ENCODE data around the gene ARSJ. TPM values are rescaled to one million over a fixed set of nuclear protein-coding genes. Genes with fewer than 3 reads are reported as not detected.

Gene ARSJ
- polyA plus RNA-seq, 2 donors: 1.4 to 1.7 TPM

DNA sequence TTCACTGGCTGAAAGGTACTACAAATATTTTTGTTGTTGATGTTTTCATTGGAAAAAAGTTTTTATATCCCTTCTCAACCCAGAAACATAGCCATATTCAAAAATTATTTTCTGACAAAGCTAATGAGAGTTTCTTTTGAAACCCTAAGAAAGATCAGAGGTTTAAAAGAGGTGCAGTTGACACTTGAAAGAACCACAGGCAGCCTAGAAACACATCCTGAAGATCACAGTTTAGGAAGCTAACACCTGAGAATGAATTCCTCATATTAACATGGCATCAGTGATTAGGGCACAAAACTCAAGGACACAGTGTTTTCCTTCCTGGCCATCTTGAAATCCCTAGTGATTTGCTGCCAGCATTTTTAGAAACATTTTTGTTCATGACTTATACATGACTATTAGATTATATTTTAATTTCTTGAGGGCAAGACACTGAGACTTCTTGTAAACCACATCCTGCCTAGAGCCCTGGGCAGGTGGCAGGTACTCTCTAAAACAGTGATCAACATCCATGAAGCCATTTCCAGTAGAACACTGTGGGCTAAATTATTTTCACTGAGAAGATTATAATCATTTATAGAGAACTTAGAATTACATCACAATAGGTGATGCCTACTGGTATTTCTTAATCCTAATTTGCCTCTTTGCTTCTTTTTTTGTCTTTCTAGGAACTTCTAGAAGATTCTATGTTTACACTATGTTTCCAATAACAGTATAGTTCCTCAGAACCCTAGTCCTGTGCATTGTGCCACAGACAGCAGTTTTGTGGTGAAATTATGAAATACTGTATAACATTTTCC is 80.0 kb downstream of the ARSJ start:
- Histone ChIP-seq H3K27me3 (ENCODE audit: control insufficient read depth in 1 of 2, insufficient read depth in 2 of 2, low read length in 2 of 2) (no peaks in the 10 kb centered on the region), H3K4me3 (ENCODE audit: low read depth in 1 of 2, low read length in 2 of 2) (no peak overlapping the region), H3K9me3 (ENCODE audit: control insufficient read depth in 2 of 2, insufficient read depth in 1 of 2, low read depth in 1 of 2, low read length in 1 of 2) (no peaks in the 10 kb centered on the region), H3K27ac (ENCODE audit: low read depth in 2 of 2, low read length in 1 of 2) (no peak overlapping the region), H3K4me1 (ENCODE audit: control insufficient read depth in 2 of 2, insufficient read depth in 2 of 2, low read length in 1 of 2) (no peaks in the 10 kb centered on the region), H3K36me3 (ENCODE audit: control insufficient read depth in 2 of 2, insufficient read depth in 2 of 2, low read length in 1 of 2) (peaks cover 0 to 11% of the 10 kb centered on the region in 2 donors)

DNA sequence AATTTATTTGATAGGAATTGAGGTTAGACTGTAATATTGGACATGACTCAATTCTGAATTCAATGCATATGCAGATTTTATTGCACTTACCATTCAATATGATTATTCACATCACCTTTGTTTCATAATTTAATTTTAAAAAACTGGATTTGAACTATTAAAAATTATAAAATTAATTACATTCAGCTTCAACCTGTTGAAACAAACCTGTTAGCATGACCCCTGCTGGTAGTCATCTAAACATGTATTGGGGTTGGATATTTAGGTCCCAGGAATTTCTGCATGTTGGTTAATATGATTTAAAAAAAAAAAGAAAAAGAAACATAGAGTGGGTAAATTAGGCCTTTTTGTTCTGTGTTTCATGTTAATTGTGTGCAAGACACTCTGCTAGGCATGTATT is 85.9 kb downstream of the ARSJ start:
- no peaks in the 10 kb centered on the region for H3K9me3 ChIP-seq (ENCODE audit: control insufficient read depth in 2 of 2, insufficient read depth in 1 of 2, low read depth in 1 of 2, low read length in 1 of 2)
- no peaks in the 10 kb centered on the region for H3K4me1 ChIP-seq (ENCODE audit: control insufficient read depth in 2 of 2, insufficient read depth in 2 of 2, low read length in 1 of 2)
- no peaks in the 10 kb centered on the region for H3K27me3 ChIP-seq (ENCODE audit: control insufficient read depth in 1 of 2, insufficient read depth in 2 of 2, low read length in 2 of 2)
- H3K27ac ChIP-seq (ENCODE audit: low read depth in 2 of 2, low read length in 1 of 2): no peak overlapping the region
- no peak overlapping the region for H3K4me3 ChIP-seq (ENCODE audit: low read depth in 1 of 2, low read length in 2 of 2)
- no peaks in the 10 kb centered on the region for H3K36me3 ChIP-seq (ENCODE audit: control insufficient read depth in 2 of 2, insufficient read depth in 2 of 2, low read length in 1 of 2)

DNA sequence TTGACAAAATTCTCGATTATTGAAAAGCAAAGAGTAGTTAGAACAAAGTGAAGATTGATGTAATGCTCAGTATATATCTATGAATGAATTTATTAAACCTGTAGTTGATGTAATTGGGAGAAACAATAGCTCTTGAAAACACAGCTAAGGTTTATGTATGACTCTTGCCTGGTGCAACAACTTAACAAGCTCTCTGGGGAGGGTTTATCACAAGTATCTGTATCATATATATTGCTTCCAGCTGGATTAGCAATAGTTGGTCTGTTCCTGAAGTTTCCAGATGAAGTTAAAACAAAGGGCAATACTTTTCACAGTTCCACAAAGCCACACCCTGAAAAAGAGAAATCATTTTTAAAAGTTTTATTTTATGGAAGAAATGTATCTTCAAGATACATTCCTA is 91.4 kb downstream of the ARSJ start:
- WGBS, 2 donors: 83 to 84% methylated on average over 1 of the region's 1 CpG
- Histone ChIP-seq H3K4me3 (ENCODE audit: low read depth in 1 of 2, low read length in 2 of 2) (no peak overlapping the region), H3K9me3 (ENCODE audit: control insufficient read depth in 2 of 2, insufficient read depth in 1 of 2, low read depth in 1 of 2, low read length in 1 of 2) (no peaks in the 10 kb centered on the region), H3K4me1 (ENCODE audit: control insufficient read depth in 2 of 2, insufficient read depth in 2 of 2, low read length in 1 of 2) (no peaks in the 10 kb centered on the region), H3K36me3 (ENCODE audit: control insufficient read depth in 2 of 2, insufficient read depth in 2 of 2, low read length in 1 of 2) (no peaks in the 10 kb centered on the region), H3K27me3 (ENCODE audit: control insufficient read depth in 1 of 2, insufficient read depth in 2 of 2, low read length in 2 of 2) (no peaks in the 10 kb centered on the region), H3K27ac (ENCODE audit: low read depth in 2 of 2, low read length in 1 of 2) (no peak overlapping the region)

DNA sequence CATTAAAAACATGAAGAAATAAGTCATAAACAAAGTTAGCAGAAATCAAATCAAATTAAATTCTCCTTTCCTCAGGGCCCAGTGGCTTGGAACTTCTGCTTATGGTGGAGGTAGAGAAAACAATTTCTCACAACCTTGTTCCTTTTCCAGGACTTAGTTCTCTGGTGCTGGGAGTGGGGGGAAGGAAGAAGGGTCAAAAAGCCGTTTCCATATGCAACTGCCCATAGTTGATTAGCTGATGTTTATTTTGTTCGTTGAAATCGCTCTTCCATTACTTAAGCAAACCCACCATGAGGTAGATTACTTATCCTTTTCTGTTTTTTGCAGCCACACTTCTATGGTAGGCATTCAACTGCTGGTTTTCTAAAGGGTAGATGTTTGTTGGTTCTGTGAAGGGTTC is 94.2 kb downstream of the ARSJ start:
- H3K27me3 ChIP-seq (ENCODE audit: control insufficient read depth in 1 of 2, insufficient read depth in 2 of 2, low read length in 2 of 2): no peaks in the 10 kb centered on the region
- no peaks in the 10 kb centered on the region for H3K9me3 ChIP-seq (ENCODE audit: control insufficient read depth in 2 of 2, insufficient read depth in 1 of 2, low read depth in 1 of 2, low read length in 1 of 2)
- H3K4me1 ChIP-seq (ENCODE audit: control insufficient read depth in 2 of 2, insufficient read depth in 2 of 2, low read length in 1 of 2): no peaks in the 10 kb centered on the region
- no peak overlapping the region for H3K4me3 ChIP-seq (ENCODE audit: low read depth in 1 of 2, low read length in 2 of 2)
- 83 to 84% methylated on average over 3 of the region's 3 CpGs for WGBS, 2 donors
- no peak overlapping the region for H3K27ac ChIP-seq (ENCODE audit: low read depth in 2 of 2, low read length in 1 of 2)
- no peaks in the 10 kb centered on the region for H3K36me3 ChIP-seq (ENCODE audit: control insufficient read depth in 2 of 2, insufficient read depth in 2 of 2, low read length in 1 of 2)

DNA sequence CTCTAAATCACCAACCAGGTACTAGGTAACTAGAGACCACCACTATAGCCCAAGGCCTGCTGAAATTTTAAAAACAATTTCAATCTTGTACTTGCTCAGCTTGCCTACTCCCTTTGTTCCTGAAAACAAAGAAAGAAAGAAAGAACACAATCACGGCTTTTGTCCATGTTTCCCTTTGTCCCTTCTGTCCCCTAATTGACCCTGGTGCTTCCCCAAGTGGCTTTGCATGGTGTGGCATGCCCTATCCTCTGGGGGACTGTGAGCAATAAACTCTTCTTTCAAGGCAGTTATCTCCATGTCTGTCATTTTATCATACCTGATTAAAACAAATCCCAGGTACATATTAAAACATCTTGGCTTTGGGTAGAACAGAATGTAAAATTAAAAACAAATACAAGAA is 94.8 kb downstream of the ARSJ start:
- 77 to 86% methylated on average over 1 of the region's 1 CpG for whole genome bisulfite sequencing, 2 donors
- Histone ChIP-seq H3K4me3 (ENCODE audit: low read depth in 1 of 2, low read length in 2 of 2) (no peak overlapping the region), H3K27ac (ENCODE audit: low read depth in 2 of 2, low read length in 1 of 2) (no peak overlapping the region), H3K27me3 (ENCODE audit: control insufficient read depth in 1 of 2, insufficient read depth in 2 of 2, low read length in 2 of 2) (no peaks in the 10 kb centered on the region), H3K9me3 (ENCODE audit: control insufficient read depth in 2 of 2, insufficient read depth in 1 of 2, low read depth in 1 of 2, low read length in 1 of 2) (no peaks in the 10 kb centered on the region), H3K36me3 (ENCODE audit: control insufficient read depth in 2 of 2, insufficient read depth in 2 of 2, low read length in 1 of 2) (no peaks in the 10 kb centered on the region), H3K4me1 (ENCODE audit: control insufficient read depth in 2 of 2, insufficient read depth in 2 of 2, low read length in 1 of 2) (no peaks in the 10 kb centered on the region)

DNA sequence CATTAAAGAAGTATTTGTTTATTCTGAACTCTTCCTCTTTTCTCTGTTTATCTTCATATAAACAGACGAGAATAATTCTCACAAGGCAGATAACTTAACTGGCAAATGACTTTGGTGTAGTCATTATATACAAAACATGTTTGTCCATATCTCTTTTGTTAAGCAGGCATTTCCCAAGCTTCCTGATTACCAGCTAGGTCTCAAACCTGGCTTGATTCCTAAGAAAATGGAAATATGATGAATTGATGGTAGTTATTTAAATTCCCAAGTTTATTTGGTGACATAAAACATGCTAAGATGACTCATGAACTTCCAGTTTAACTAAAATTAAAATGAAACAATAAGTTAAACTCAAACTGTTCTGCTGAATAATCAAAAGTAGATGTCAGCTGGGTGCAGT is 96.8 kb downstream of the ARSJ start:
- Histone ChIP-seq H3K36me3 (ENCODE audit: control insufficient read depth in 2 of 2, insufficient read depth in 2 of 2, low read length in 1 of 2) (no peaks in the 10 kb centered on the region), H3K9me3 (ENCODE audit: control insufficient read depth in 2 of 2, insufficient read depth in 1 of 2, low read depth in 1 of 2, low read length in 1 of 2) (no peaks in the 10 kb centered on the region), H3K27ac (ENCODE audit: low read depth in 2 of 2, low read length in 1 of 2) (no peak overlapping the region), H3K4me1 (ENCODE audit: control insufficient read depth in 2 of 2, insufficient read depth in 2 of 2, low read length in 1 of 2) (no peaks in the 10 kb centered on the region), H3K4me3 (ENCODE audit: low read depth in 1 of 2, low read length in 2 of 2) (no peak overlapping the region), H3K27me3 (ENCODE audit: control insufficient read depth in 1 of 2, insufficient read depth in 2 of 2, low read length in 2 of 2) (no peaks in the 10 kb centered on the region)
- WGBS, 2 donors: 44 to 53% methylated on average over 1 of the region's 1 CpG

DNA sequence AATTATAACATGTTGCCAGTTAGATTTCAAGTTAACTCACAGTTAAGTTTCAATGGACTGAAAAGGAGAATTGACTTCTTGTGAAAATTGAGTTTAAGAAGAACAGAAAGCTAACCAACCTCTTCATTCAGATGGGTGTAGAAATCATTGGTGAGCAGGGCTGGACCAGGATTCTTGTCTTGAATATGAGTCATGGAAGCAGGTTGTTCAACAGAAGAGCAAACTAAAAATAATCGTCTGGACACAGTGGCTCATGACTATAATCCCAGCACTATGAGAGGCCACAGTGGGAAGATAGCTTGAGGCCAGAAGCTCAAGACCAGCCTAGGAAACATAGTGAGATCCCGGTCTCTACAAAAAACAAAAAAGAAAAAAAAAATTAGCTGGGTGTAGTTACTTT is 98.2 kb downstream of the ARSJ start:
- 63 to 83% methylated on average over 2 of the region's 2 CpGs for WGBS, 2 donors
- no peaks in the 10 kb centered on the region for H3K36me3 ChIP-seq (ENCODE audit: control insufficient read depth in 2 of 2, insufficient read depth in 2 of 2, low read length in 1 of 2)
- no peaks in the 10 kb centered on the region for H3K9me3 ChIP-seq (ENCODE audit: control insufficient read depth in 2 of 2, insufficient read depth in 1 of 2, low read depth in 1 of 2, low read length in 1 of 2)
- no peak overlapping the region for H3K27ac ChIP-seq (ENCODE audit: low read depth in 2 of 2, low read length in 1 of 2)
- no peaks in the 10 kb centered on the region for H3K4me1 ChIP-seq (ENCODE audit: control insufficient read depth in 2 of 2, insufficient read depth in 2 of 2, low read length in 1 of 2)
- no peaks in the 10 kb centered on the region for H3K27me3 ChIP-seq (ENCODE audit: control insufficient read depth in 1 of 2, insufficient read depth in 2 of 2, low read length in 2 of 2)
- H3K4me3 ChIP-seq (ENCODE audit: low read depth in 1 of 2, low read length in 2 of 2): no peak overlapping the region

DNA sequence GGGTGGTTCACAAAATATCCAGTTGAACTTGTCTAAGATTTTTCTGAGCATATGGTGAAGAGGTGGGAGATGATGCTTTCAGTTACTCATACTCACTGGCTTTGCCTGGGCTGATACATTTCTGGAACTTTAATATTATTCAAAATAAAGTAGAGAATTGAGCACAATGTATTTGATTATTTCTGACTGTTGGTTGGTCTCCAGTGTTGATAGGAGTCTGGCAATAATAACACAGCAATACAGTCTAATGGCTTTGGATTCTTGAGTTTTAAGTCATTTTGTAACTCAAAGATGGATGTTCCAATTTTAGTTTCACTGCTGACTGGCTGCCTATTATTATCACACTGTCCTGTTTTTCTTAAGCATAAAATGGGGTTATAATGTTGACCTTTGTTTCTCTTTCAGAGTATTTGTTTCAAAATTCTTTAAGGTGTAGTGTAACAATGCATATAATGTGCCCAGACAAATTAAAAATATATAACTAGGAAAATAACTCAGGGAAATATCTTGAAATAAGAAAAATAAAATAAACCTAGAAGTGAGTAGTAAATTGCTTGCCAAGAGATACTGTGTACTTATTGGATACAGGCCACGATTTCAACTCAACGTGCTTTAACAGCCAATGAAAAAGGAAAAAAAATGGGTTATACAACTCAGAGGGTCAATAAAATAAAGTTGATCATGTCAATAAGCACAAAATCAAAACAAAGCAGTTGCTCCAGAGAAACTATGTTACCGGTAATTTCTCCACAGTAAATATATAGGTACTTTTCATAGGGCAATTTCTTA is 99.0 kb downstream of the ARSJ start:
- H3K27ac ChIP-seq (ENCODE audit: low read depth in 2 of 2, low read length in 1 of 2): no peak overlapping the region
- no peak overlapping the region for H3K4me3 ChIP-seq (ENCODE audit: low read depth in 1 of 2, low read length in 2 of 2)
- H3K9me3 ChIP-seq (ENCODE audit: control insufficient read depth in 2 of 2, insufficient read depth in 1 of 2, low read depth in 1 of 2, low read length in 1 of 2): no peaks in the 10 kb centered on the region
- no peaks in the 10 kb centered on the region for H3K27me3 ChIP-seq (ENCODE audit: control insufficient read depth in 1 of 2, insufficient read depth in 2 of 2, low read length in 2 of 2)
- no peaks in the 10 kb centered on the region for H3K36me3 ChIP-seq (ENCODE audit: control insufficient read depth in 2 of 2, insufficient read depth in 2 of 2, low read length in 1 of 2)
- H3K4me1 ChIP-seq (ENCODE audit: control insufficient read depth in 2 of 2, insufficient read depth in 2 of 2, low read length in 1 of 2): no peaks in the 10 kb centered on the region
- WGBS, 2 donors: 65 to 66% methylated on average over 3 of the region's 3 CpGs

DNA sequence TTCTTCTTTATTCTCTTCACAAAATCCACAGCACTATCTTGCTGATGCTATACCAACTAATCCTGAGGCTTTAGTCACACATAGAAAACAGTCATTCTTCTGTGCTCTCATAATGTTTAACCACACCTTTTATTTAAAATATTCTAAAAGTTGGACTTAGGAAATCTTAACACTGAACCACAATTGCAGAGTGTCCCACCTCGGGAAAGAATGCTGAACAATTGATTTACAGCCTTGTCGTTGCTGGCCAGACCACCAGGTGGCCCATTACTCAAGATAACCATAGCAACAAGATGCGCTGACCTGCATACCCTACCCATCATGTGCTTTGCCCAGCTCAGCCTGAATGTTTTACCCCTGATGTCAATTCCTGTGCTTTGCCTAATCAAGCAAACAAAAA is 100.8 kb downstream of the ARSJ start:
- no peak overlapping the region for H3K27ac ChIP-seq (ENCODE audit: low read depth in 2 of 2, low read length in 1 of 2)
- no peaks in the 10 kb centered on the region for H3K9me3 ChIP-seq (ENCODE audit: control insufficient read depth in 2 of 2, insufficient read depth in 1 of 2, low read depth in 1 of 2, low read length in 1 of 2)
- H3K4me3 ChIP-seq (ENCODE audit: low read depth in 1 of 2, low read length in 2 of 2): no peak overlapping the region
- H3K27me3 ChIP-seq (ENCODE audit: control insufficient read depth in 1 of 2, insufficient read depth in 2 of 2, low read length in 2 of 2): no peaks in the 10 kb centered on the region
- no peaks in the 10 kb centered on the region for H3K4me1 ChIP-seq (ENCODE audit: control insufficient read depth in 2 of 2, insufficient read depth in 2 of 2, low read length in 1 of 2)
- no peaks in the 10 kb centered on the region for H3K36me3 ChIP-seq (ENCODE audit: control insufficient read depth in 2 of 2, insufficient read depth in 2 of 2, low read length in 1 of 2)
- WGBS, 2 donors: 39 to 43% methylated on average over 3 of the region's 3 CpGs

DNA sequence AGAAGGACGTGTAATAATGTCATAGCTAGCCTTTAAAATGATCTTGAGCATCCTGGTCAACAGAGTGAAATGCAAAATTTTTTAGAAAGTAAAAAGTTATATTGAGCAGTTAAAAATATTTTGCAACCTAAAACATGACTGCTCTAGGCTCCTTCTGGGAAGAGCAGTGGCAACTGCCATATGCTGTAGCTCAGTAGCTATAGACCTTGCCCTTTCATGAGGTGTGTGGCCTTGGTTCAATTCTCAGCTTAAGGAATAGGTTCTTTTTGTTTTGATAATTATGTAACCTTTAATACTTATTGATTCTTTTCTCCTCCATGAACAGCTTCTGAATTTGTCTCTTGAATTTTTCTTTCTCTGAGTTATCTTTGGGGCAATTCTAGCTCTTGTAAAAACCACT is 105.0 kb downstream of the ARSJ start:
- Histone ChIP-seq H3K27me3 (ENCODE audit: control insufficient read depth in 1 of 2, insufficient read depth in 2 of 2, low read length in 2 of 2) (no peaks in the 10 kb centered on the region), H3K27ac (ENCODE audit: low read depth in 2 of 2, low read length in 1 of 2) (no peak overlapping the region), H3K4me1 (ENCODE audit: control insufficient read depth in 2 of 2, insufficient read depth in 2 of 2, low read length in 1 of 2) (no peaks in the 10 kb centered on the region), H3K4me3 (ENCODE audit: low read depth in 1 of 2, low read length in 2 of 2) (no peak overlapping the region), H3K36me3 (ENCODE audit: control insufficient read depth in 2 of 2, insufficient read depth in 2 of 2, low read length in 1 of 2) (no peaks in the 10 kb centered on the region), H3K9me3 (ENCODE audit: control insufficient read depth in 2 of 2, insufficient read depth in 1 of 2, low read depth in 1 of 2, low read length in 1 of 2) (no peaks in the 10 kb centered on the region)
- 92 to 93% methylated on average over 1 of the region's 1 CpG for WGBS, 2 donors

Measured in esophagus (tissue), 2 donors.